Esophagus (tissue), 2 donors: ENCODE results near the gene NCS1. TPM values are rescaled to one million over a fixed set of nuclear protein-coding genes. Genes with fewer than 3 reads are reported as not detected.

Experiments used
- H3K27ac ChIP-seq, 2 donors: one replicate each; pipeline ENCODE4 v1.5.1; 2013; ENCODE audit warnings: low read depth in 2 of 2, mild to moderate bottlenecking in 2 of 2, inconsistent platforms in 1 of 2, low read length in 1 of 2, moderate library complexity in 1 of 2
- H3K27me3 ChIP-seq, 2 donors: one replicate each; pipeline ENCODE4 v1.6.1; 2013; ENCODE audit warnings: low read length in 2 of 2, control low read depth in 1 of 2, mild to moderate bottlenecking in 1 of 2; ENCODE audit not compliant: insufficient read depth in 2 of 2, control insufficient read depth in 1 of 2
- H3K36me3 ChIP-seq, 2 donors: one replicate each; pipeline ENCODE4 v1.6.1; 2013; ENCODE audit warnings: low read length in 1 of 2; ENCODE audit not compliant: control insufficient read depth in 2 of 2, insufficient read depth in 2 of 2
- H3K4me1 ChIP-seq, 2 donors: one replicate each; pipeline ENCODE4 v1.6.1; 2013; ENCODE audit warnings: low read length in 1 of 2; ENCODE audit not compliant: control insufficient read depth in 2 of 2, insufficient read depth in 2 of 2
- H3K4me3 ChIP-seq, 2 donors: one replicate each; pipeline ENCODE4 v1.5.1; 2013; ENCODE audit warnings: low read length in 2 of 2, mild to moderate bottlenecking in 2 of 2, low read depth in 1 of 2, moderate library complexity in 1 of 2
- H3K9me3 ChIP-seq, 2 donors: one replicate each; pipeline ENCODE4 v1.6.1; 2013; ENCODE audit warnings: mild to moderate bottlenecking in 2 of 2, low read depth in 1 of 2, low read length in 1 of 2, moderate library complexity in 1 of 2; ENCODE audit not compliant: control insufficient read depth in 2 of 2, insufficient read depth in 1 of 2
- WGBS, 2 donors: extraction: QIAGEN DNeasy Blood & Tissue Kit; methylation state at CpG; one replicate each; pipeline ENCODE4 v1.1.7; 2013; 5-methylcytosine and 5-hydroxymethylcytosine counted together
- polyA plus RNA-seq, 2 donors: library from polyadenylated mRNA; stranded (reverse); fragments of 200-250 nt; gene quantifications; one replicate each; pipeline ENCODE4 v1.2.3, GENCODE V29; 2013
- donor health status: healthy with polysubstance abuse.
- donor health status: Bipolar disorder and iron deficiency.

The NCS1 gene
- polyA plus RNA-seq, 2 donors, result 12.8 to 16.4 TPM

DNA sequence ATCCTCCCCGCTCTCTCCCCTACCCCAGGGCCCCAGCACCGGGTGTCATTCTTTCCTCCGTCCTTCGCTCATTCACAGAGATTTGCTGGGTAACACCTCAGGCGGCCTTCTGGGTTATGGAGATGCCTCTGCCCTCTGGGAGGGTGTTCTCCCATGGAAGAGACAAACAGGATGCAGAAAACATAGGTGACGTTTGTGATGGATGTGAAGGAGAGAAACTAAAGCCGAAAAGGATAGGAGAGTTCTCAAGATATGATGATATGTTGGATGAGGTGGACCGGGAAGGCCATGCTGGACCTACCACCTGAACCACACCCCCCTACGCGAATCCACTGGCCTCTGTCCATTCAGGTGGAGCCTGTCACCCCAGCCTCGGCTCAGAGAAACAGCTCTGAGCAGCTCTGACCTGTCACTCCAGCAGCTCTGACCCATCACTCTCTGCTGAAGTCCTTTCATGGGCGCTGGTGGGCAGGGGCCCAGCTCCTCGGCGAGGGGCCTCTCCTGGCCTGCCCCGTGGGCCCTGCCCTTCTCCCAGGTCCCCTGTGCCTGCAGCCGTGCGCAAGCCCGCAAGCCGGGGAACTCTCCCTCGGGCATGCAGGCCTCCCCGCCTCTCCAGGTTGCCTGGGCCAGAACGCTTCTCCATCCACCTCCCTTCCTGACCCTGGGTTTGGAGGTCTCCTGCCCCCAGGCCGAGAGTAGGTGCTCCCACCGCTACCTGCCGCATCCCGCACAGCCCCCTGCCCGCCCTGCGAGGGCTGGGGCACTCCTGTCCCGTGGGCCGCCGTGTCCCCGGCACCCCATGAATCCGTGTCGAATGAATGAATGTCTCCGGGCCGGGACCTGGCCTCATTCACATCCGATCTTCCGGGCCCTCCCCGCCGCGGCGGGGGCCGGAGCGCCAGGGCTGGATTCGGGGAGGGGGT is 717 bp upstream of the NCS1 start:
- H3K4me1 ChIP-seq, result peaks cover 2 to 12% of the 10 kb centered on the region in 2 donors
- 28 to 31% methylated on average over 44 to 45 of the region's 45 CpGs for WGBS, 2 donors
- no peaks in the 10 kb centered on the region for H3K36me3 ChIP-seq
- no peaks in the 10 kb centered on the region for H3K27me3 ChIP-seq
- H3K9me3 ChIP-seq, result no peaks in the 10 kb centered on the region
- H3K27ac ChIP-seq, result peak overlapping the region; percentile 14 to 52
- H3K4me3 ChIP-seq, result peak overlapping the region; percentile 23 to 62

DNA sequence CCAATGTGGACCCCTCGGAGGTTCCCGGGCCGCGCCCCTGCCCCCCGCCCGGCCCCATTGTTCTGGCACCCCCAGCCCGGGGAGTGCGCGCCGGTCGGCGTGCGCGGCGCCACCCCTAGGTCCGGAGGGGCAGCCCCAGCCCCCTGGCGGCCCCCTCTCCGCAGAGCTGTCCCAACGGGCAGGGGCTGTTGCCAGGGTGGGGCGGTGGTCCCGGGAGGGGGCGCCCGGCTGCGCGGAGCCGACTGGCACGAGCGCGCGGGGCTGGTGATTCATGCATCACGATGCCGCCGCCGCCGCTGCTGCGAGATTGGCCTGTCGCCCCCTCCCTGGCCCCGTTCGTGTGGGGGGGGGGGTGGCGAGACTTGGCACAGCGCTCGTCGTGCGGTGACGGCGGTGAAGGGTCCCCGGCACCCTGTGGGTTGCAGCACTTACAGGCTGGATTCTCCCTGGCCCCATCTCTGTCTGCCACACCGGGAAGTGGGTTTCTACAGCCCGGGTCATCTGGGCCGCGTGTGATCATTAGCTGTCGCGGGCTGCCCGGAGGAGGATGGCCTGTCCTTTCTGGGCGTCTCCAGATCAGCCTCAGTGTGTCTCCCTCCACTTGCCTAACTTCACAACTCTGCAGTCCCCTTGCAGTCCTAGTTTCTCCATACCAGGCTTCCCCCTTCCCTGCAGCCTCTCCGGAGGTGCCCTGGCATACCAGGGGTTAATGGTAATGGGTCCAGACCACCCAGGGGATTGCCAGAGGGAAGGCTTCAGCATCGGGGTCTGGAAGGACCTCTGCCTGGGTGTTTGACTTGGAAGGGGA is 858 bp downstream of the NCS1 start:
- peaks cover 0 to 4% of the 10 kb centered on the region in 2 donors for H3K36me3 ChIP-seq
- H3K27ac ChIP-seq, result peak overlapping the region; percentile 38 to 89
- H3K4me3 ChIP-seq, result peak overlapping the region; percentile 49 to 62
- H3K27me3 ChIP-seq, result no peaks in the 10 kb centered on the region
- 1 to 3% methylated on average over 54 to 56 of the region's 57 CpGs for WGBS, 2 donors
- no peaks in the 10 kb centered on the region for H3K9me3 ChIP-seq
- peaks cover 2 to 12% of the 10 kb centered on the region in 2 donors for H3K4me1 ChIP-seq

DNA sequence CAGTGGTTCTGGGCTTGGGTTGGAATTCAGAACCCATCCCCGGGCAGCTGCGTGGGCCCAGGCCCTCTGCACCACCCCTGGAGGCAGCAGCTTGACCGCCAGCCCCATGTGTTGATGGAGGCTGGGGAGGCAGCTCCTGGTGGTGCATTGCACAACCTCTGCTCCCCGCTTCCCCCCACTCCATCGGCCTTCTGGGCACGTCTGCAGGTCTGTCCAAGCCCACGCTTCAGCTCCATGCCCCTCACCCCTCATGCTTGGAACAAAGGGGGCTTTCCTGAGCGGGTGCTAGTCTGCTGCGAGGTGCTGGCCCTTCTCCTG is 1.4 kb downstream of the NCS1 start:
- H3K27ac ChIP-seq, result peak overlapping the region; percentile 23 to 89
- no peaks in the 10 kb centered on the region for H3K27me3 ChIP-seq
- H3K36me3 ChIP-seq, result peaks cover 0 to 4% of the 10 kb centered on the region in 2 donors
- no peaks in the 10 kb centered on the region for H3K9me3 ChIP-seq
- peak overlapping the region; percentile 49 to 62 for H3K4me3 ChIP-seq
- 48 to 50% methylated on average over 9 of the region's 9 CpGs for WGBS, 2 donors
- peaks cover 2 to 16% of the 10 kb centered on the region in 2 donors for H3K4me1 ChIP-seq

DNA sequence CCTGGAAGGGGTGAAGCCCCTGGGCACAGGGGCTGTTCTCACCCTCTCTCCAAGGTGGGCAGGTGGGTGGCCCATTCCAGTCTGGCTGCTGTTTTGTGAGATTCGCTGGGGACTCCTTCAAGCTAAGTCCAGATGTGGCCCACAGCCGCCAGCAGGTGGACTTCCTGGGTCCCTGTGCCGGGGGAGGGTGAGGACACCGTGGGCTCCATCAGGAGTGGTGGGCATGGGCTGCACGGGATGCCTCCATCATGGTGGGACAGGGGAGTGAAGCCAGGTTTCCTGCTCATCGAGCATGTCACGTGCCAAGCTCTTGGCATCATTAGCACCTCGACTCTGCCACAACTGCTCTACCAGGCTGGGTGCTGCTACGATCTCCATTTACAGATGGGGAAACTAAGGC is 1.8 kb downstream of the NCS1 start:
- Histone ChIP-seq H3K27me3 (no peaks in the 10 kb centered on the region), H3K4me3 (peak overlapping the region in 1 of 2 donors; percentile 5), H3K4me1 (peaks cover 2 to 16% of the 10 kb centered on the region in 2 donors), H3K27ac (peak overlapping the region; percentile 45 to 89), H3K9me3 (no peaks in the 10 kb centered on the region), H3K36me3 (peaks cover 0 to 4% of the 10 kb centered on the region in 2 donors)
- 70% methylated on average over 9 of the region's 9 CpGs for WGBS, 2 donors

DNA sequence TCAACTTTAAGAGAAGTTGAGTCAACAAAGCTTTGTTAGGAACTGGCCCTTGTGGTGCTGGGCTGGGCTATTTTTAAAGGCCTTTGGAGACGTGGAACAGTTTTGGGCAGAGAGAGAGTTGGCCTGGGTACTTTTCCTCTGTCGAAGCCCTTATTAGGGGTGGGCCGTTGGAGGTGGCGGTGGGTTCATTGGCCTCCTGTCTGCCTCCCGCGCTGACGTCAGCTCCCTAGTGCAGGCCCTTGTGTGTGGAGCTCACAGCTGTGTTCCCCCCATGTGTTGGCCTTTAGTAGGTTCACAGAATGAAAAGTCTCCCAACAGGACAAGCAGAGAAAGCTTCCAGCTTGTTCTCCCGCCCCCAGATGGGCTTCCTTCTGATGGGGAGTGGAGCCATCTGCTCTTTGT is 2.7 kb downstream of the NCS1 start:
- H3K4me3 ChIP-seq, result no peak overlapping the region
- WGBS, 2 donors, result 64 to 70% methylated on average over 7 to 8 of the region's 8 CpGs
- H3K36me3 ChIP-seq, result peaks cover 0 to 4% of the 10 kb centered on the region in 2 donors
- no peaks in the 10 kb centered on the region for H3K9me3 ChIP-seq
- peak overlapping the region; percentile 40 to 80 for H3K27ac ChIP-seq
- no peaks in the 10 kb centered on the region for H3K27me3 ChIP-seq
- H3K4me1 ChIP-seq, result peaks cover 2 to 16% of the 10 kb centered on the region in 2 donors

DNA sequence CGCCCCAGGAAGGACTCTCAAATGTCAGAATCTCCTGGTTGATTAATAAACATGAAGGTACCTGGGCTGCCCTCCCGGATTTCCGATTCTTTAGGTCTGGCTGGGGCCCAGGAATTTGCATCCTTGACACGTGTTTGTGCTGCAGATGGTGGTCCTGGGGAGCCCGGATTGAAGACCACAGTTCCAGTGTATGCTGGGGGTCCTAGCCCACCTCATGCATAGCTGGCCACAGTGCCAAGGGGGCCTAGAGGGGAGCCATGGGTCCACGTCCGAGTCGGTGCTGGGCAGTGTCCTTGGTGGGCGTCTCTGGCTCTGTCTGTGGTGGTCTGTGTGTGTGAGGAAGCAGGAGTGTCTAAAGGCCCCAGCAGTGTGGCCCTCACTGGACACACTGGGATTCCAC is 3.2 kb downstream of the NCS1 start:
- H3K27ac ChIP-seq, result peak overlapping the region; percentile 40 to 80
- 75 to 79% methylated on average over 9 of the region's 9 CpGs for WGBS, 2 donors
- H3K4me1 ChIP-seq, result peaks cover 2 to 16% of the 10 kb centered on the region in 2 donors

DNA sequence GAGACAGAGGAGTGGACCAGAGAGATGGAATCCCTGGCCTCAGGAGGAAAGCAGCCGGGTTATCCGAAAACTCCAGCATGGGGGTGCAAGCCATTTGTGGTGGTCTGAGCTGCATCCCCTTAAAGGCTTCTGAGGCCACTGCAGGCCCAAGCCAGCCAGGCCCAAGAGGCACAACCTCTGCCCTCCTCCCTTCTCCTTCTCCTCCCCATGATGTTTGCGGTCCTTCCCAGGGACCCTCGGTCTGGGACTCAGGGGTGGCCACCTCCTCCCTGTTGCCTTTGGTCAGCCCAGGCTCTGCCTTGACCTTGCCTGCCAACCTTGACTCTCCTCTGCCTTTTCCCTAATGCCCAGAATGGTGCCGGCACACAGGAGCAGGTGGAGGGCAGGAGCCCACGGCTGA is 4.6 kb downstream of the NCS1 start:
- Histone ChIP-seq H3K27me3 (no peaks in the 10 kb centered on the region), H3K27ac (peak overlapping the region in 1 of 2 donors; percentile 62), H3K9me3 (no peaks in the 10 kb centered on the region), H3K4me1 (peaks cover 6 to 18% of the 10 kb centered on the region in 2 donors), H3K36me3 (peaks cover 0 to 4% of the 10 kb centered on the region in 2 donors), H3K4me3 (no peak overlapping the region)
- WGBS, 2 donors, result 90 to 92% methylated on average over 5 to 6 of the region's 6 CpGs

More for the DNA sequence above, 3.2 kb downstream of the NCS1 start:
- peaks cover 0 to 4% of the 10 kb centered on the region in 2 donors for H3K36me3 ChIP-seq
- no peak overlapping the region for H3K4me3 ChIP-seq
- H3K27me3 ChIP-seq, result no peaks in the 10 kb centered on the region
- no peaks in the 10 kb centered on the region for H3K9me3 ChIP-seq

DNA sequence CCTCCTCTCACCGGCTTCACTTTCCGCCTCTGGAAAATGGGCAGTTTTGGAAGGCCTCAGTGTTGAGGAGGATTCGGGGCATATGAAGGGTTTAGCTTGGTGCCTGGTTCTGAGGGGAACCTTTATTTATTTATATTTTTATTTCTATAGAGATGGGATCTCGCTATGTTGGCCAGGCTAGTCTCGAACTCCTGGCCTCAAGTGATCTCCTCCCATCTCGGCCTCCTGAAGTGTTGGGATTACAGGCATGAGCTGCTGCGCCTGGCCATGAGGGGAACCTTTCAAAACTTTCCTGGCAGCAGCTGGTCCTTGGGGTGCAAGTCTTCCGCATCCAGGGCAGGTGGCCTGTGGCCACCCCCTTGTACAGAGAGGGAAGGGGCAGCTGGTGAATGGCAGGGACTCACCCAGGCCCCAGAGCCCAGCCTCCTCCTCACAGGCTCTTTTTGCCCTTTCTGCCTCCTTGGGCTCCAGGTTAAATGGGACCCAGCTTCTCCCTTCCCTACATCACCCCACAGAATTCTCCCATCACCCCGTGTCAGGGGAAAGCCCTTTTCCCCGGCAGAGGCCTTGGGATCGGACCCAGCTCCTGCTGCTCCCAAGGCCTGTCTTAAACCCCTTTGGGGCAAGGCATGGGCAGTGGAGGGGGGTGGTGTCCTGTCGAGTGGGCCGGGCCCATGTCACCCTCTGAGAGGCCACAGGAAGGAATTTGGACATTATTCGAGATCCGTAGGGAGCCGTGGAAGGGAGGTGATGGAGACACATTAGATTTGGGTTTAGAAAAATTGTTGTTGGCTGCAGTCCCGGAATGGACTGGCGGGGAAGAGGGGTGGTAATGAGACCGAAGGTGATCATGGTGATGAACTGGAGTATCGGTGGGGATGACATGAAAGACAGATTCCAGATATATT is 5.9 kb downstream of the NCS1 start:
- Histone ChIP-seq H3K4me1 (peaks cover 12 to 25% of the 10 kb centered on the region in 2 donors), H3K36me3 (peaks cover 0 to 4% of the 10 kb centered on the region in 2 donors), H3K27ac (peak overlapping the region in 1 of 2 donors; percentile 77), H3K4me3 (no peak overlapping the region), H3K9me3 (no peaks in the 10 kb centered on the region), H3K27me3 (no peaks in the 10 kb centered on the region)
- 70 to 72% methylated on average over 20 of the region's 20 CpGs for WGBS, 2 donors
